Fibroblast of peridontal ligament (primary cell): Measurements from ENCODE around the gene ZNF420.

Experiments
- DNase-seq: peaks from one replicate; pipeline ENCODE4 v3.0.0-alpha.2; 2010; ENCODE audit errors: extremely low read depth

ZNF420 gene

GRCh38 chr19:37148214-37148613 is 70.0 kb downstream of the ZNF420 start:
- DNase-seq = no peak

GRCh38 chr19:37160153-37160552 is 81.9 kb downstream of the ZNF420 start:
- no peak for DNase-seq

GRCh38 chr19:37165635-37166034 is 87.4 kb downstream of the ZNF420 start:
- no peak for DNase-seq

GRCh38 chr19:37172368-37173366 is 94.4 kb downstream of the ZNF420 start, which contains the start of gene ZNF585A:
TSS of gene ZNF585A (minus strand) at chr19:37172695. CDS start at chr19:37169910, 2,785 bp downstream.
- peak; percentile 97 for DNase-seq
